Measurements from ENCODE around the gene PTGER3.

The PTGER3 gene

GRCh38 chr1:71049951-71050598, 2.5 kb upstream of the PTGER3 start:
- no peak for DNase-seq (ENCODE audit: low read depth in 2 of 2)

DNA sequence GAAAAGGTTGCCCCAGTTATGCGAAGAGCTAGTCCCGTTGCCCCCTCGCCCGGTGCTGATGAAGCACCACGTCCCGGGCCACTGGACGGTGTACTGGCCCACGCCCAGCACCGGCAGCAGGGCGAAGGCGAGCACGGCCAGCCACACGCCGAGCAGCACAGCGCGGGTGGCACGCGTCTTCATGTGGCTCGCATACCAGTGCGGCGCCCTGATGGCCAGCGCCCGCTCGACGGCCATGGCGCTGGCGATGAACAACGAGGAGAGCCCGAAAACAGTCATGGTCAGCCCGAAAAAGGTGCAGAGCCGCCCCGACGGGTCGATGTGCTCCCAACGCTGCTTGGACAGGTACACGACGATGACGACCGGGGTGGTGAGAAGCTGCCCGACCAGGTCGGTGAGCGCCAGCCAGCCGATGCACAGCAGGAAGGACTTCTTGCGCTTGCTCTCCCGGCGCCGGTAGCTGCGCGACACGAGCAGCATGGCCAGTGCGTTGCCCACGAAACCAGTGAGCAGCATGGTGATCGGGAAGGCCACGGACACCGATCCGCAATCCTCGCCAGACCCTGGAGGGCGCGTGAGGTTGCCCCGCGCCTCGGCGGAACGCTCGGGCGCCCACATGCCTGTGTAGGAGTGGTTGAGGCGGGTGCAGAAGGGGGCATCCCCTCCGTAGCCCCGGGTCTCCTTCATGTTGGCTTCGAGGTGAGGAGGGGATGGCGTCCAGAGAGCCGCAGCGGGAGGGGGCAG, 553 bp downstream of the PTGER3 start:
- peak in 1 of 2 donors; percentile 17 for DNase-seq (ENCODE audit: low read depth in 2 of 2)

GRCh38 chr1:71045463-71046028, 2.1 kb downstream of the PTGER3 start:
- DNase-seq (ENCODE audit: low read depth in 2 of 2), result no peak

GRCh38 chr1:71044833-71045232, 2.8 kb downstream of the PTGER3 start:
- no peak for DNase-seq (ENCODE audit: low read depth in 2 of 2)

- DNase-seq (ENCODE audit: low read depth in 2 of 2), result no peak
Measured at GRCh38 chr1:71043065-71043464, 4.6 kb downstream of the PTGER3 start.

DNA sequence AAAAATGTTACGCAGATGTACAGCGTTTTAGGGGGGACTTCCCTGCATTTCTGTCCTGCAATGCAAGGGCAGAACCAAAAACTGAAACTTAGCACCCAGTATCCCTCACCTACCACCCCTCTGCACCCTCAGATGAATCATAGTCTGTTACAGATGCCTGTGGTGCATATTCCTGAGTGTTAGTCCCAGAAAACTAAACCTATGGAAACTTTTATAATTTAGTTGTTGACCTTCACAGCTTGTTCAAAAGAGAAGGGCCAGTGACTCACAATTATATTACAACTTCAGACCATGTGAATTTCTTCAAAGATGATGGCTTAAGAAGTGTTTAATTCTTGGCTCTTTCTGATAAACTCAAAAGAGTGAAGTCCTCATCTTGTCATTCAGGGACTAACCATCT, 5.8 kb downstream of the PTGER3 start:
- no peak for DNase-seq (ENCODE audit: low read depth in 2 of 2)

DNA sequence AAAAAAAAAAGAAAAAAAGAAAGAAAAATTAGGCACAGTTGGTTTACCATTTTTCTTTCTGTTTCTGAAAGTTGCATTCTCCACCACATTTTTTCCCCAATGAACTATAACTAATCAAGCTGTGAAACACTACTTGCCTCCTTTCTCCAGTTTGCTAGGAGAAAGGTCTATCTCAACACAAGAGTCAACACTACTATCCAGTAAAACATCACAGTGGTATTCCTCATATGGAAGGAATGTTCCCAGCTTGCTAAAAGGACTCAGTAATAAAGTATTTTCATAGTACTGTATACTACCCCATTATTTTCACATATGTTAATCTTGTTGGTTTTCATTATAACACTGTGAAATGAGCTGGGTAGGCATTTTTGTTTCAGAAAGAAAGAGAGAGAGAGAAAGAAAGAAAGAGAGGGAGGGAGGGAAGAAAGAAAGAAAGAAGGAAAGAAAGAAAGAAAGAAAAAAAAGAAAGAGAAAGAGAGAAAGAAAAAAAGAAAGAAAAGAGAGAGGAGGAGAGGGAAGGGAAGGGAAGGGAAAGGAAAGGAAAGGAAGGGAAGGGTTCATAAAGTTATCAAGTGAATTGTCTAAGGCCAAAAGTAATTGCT, 7.9 kb downstream of the PTGER3 start:
- DNase-seq (ENCODE audit: low read depth in 2 of 2), result no peak

DNA sequence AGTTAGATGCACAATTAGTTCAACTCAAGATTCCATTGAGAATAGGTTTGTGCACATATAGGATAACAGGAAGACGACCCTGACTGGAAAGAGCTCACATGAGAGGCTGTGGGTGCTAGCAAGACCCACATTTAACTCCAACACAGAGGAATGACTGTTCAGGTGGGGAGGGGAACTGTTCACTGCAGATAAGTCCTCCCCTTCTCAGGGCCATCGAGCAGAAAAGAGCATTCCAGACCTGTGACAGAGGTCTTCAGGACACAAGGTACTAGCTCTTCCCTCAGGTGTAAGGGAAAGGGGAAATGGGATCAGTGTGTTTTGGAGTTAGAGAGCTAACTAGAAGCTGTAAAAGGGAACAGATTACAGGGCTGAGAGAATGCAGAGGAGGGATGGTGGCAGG, 8.7 kb downstream of the PTGER3 start:
- no peak for DNase-seq (ENCODE audit: low read depth in 2 of 2)

GRCh38 chr1:71037829-71038620, 9.6 kb downstream of the PTGER3 start:
- no peak for DNase-seq (ENCODE audit: low read depth in 2 of 2)

DNA sequence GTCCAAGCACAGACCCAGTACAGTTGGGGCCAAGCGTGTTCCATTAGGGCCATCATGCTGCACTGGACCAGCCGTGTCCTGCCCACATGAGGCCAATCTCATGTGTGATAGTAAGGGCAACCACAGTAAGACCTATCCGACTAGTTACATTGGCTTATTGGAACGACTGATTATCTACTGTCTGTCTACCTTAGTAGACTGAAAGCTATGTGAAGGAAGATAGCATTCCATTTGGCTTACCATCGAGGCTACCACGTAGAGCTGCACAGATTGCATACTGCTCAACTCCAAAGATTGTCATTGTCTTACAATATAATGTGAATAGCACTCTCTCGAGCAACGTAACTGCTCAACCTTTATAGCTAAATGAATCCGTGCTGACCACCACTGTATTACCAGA, 10.6 kb downstream of the PTGER3 start:
- DNase-seq (ENCODE audit: low read depth in 2 of 2), result no peak

DNA sequence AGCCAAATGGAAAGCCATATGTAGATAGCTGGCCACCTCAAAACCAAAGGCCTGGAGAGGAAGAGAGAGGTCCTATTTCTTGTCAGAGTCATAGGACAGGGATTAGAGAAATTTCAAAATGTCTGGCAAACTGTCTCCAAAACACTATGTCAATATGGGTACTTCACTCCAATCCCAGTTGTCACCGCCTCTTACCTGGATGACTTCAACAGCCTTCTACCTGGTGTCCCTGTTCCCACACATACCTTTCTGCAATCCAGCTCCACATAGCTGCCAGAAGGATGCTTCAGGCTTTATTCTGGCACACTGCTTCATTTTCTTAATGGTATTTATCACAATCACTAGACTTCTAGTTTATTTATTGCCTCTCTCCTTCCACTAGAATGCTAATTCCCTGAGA, 14.5 kb downstream of the PTGER3 start:
- no peak for DNase-seq (ENCODE audit: low read depth in 2 of 2)

DNA sequence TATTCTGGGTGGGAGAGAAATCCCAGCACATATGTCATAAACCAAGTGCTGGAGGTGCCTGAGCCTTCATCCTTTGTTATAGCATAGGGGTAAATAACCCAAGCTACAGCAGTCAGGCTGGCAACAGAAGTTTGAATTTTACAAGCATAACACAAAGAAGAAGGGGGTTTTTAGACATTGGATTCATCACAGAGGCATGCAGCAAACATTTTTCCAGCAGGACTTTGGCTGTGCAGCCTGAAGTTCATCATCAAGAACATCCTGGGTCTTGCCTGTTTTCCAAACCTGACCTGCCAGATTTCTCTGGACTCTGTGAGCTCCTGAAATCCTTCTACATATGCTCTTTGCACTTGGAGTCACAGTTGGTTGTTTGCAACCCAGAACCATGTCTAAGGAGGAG, 16.2 kb downstream of the PTGER3 start:
- no peak for DNase-seq (ENCODE audit: low read depth in 2 of 2)

GRCh38 chr1:71030026-71030425, 17.6 kb downstream of the PTGER3 start:
- DNase-seq (ENCODE audit: low read depth in 2 of 2), result no peak

DNA sequence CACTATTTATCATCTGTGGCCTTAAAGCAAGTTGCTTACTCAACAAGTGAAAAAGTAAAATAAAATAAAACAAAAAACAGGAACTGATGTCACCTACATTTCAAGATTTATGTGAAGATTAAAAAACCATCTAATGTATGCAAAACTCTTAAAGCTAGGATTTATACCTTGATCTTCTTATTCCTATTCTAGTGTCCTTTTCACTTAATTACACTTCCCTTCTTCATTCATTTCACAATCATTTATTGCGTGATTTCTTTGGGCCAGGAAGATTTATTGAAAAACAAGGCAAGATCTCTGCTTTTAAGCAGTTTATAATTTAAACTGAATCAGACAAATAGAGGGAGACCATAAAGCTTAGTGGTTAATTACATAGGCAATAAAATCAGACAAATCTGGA, 18.6 kb downstream of the PTGER3 start:
- no peak for DNase-seq (ENCODE audit: low read depth in 2 of 2)

DNA sequence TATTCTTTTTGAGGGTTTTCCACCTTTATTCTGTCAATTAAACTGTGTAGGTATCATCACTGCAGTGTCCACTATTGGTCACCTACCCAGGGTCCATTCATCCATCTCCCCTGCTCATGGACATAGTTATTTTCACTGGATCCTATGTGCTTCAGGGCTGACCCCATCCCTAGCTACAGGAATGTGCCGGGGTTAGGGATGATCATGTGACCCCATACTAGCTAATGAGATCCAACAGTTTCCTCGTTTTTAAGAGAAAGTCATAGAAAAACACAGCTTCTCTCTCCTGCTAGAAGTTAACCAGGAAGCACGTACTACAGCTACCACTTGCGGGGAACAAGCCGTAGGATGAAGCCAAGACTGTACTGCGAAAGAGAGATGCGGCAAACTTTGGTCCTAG, 19.6 kb downstream of the PTGER3 start:
- DNase-seq (ENCODE audit: low read depth in 2 of 2), result no peak

DNA sequence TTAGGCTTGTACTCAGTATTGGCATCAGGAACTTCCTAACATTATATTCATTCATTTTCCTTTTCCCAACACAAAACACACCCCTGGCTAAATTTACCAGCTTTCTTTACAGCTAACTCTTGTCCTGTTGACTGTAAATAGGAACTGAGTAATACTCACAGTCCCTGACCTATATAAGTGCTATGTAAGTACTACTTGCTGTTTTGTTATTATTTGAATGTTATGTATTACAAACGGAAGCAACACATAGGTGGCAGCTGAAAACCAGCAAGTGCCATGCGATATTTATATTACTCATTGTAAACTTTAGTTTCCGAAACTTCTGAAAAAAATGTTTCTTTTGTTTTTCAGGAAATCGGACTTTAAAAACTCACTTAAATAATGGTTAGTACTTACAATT, 21.5 kb downstream of the PTGER3 start:
- no peak for DNase-seq (ENCODE audit: low read depth in 2 of 2)

- no peak for DNase-seq (ENCODE audit: low read depth in 2 of 2)
Measured at GRCh38 chr1:71023515-71023914, 24.1 kb downstream of the PTGER3 start.

DNA sequence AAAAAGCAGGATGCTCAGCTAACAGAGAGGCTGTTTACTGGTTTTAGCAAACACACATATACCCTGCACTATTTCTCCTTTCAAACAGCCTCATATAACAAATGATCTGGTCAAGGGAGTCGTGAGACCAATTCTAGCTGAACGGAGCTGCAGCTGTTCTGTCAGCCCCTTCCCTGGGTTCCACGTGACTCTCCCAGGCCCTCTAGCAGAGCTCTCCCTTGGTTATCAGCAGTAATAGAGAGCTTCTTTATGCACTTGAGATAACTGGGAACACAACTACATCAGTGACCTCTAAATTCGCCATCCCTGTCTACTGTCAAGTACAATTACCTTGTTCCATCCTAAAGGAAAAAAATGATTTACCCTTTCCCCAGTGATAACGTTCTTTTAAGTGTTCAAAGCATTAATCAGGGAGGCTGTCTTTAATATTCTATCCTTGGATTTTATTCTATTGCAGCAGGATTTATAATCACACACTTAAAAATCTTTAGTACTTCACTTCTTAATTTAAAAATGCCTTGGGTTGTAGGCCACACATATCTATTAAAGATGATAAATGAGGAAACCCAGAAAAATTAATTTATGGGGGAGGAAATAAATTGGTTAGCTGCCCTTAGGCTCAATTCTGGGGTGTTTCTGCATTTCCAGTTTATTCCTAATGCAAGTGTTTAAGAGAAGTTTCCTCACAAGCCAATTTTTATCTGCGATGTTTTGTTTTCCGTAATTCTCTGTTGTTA, 28.2 kb downstream of the PTGER3 start:
- no peak for DNase-seq (ENCODE audit: low read depth in 2 of 2)

DNA sequence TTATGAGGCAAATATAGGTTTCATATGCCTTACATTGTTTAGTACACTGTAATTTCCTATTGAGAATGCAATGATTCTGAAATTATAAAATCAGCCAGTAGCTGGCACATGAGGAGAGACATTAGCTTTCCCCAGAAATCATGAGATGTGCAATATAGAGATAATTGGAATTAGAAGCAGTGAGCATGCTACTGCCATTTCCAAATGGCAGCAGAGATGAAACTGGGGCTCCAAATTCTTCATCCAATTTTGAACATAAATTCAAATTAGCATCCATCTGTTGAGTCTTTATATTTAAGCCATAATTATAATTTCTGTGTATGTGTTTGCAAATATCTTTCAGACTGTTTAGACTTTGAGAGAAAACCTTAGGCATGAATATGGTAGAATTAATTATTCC, 28.8 kb downstream of the PTGER3 start:
- DNase-seq (ENCODE audit: low read depth in 2 of 2), result no peak

DNA sequence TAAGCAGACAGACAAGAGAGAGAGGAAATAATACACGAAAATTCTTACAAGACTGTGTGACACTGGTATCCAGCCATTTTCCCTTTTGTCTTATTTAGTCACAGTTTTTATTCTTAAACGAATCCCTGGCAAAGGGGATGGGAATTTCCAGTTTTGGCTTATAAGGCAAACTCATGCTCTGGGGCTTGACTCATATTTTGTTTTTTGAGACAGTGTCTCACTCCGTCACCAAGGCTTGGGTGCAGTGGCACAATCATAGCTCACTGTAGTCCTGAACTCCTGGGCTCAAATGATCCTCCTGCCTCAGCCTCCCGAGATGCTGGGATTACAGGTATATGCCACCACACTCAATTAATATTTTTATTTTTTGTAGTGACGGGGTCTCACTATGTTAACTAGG, 31.9 kb downstream of the PTGER3 start:
- DNase-seq (ENCODE audit: low read depth in 2 of 2), result no peak

DNA sequence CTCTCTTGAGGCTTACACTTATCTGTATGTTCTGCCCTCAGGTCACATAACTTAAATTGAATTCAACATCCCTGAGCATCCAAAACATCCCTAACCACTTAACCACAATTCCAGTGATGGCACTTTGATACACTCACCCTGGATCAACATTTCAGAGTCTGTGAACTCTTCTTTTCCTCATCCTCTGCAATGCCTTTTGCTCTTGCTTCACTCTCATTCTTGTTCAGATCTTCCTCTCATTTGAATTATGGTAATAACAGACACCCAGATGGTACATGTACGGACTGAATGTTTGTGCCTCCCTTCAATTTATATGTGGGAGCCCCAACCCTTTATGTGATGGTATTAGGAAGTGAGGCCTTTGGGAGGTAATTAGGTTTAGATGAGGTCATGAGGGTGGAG, 33.4 kb downstream of the PTGER3 start:
- DNase-seq (ENCODE audit: low read depth in 2 of 2), result no peak
